HEK293 (cell line): ENCODE data around the gene SGSM2.

Source experiments
- CTCF ChIA-PET: fragments of 350-600 bp; formaldehyde crosslinking; extraction: SDS; loops from one replicate; lab custom pipeline; 2021; ENCODE audit warnings: antibody characterized with exemption; lab: Yijun Ruan, JAX
- POLR2A ChIA-PET: fragments of 300-600 bp; formaldehyde crosslinking; extraction: SDS; loops from one replicate; lab custom pipeline; 2020; ENCODE audit warnings: antibody characterized with exemption, inconsistent platforms; lab: Yijun Ruan, JAX
- H3K27ac ChIP-seq: fragments of 200-500 bp; sonication (Bioruptor generic); 2 replicates; pipeline ENCODE4 v1.5.1; 2014; ENCODE audit warnings: low read depth, low read length, control low read depth, inconsistent platforms; ENCODE audit errors: extremely low read depth
- H3K36me3 ChIP-seq, 2 experiments: fragments of 200-500 bp in 1 of 2; sonication (Bioruptor generic) in 1 of 2; 1 replicate in 1 of 2; 2 replicates in 1 of 2; pipeline ENCODE4 v1.5.1; 2014 to 2017; ENCODE audit warnings: inconsistent platforms in 2 of 2, low read length in 2 of 2; ENCODE audit not compliant: control insufficient read depth in 2 of 2, insufficient read depth in 1 of 2
- H3K4me1 ChIP-seq: fragments of 200-500 bp; sonication (Bioruptor generic); 2 replicates; pipeline ENCODE4 v1.5.1; 2014; ENCODE audit warnings: mild to moderate bottlenecking, low read length, inconsistent platforms; ENCODE audit not compliant: control insufficient read depth, insufficient read depth
- H3K4me3 ChIP-seq: 2 replicates; pipeline ENCODE4 v1.5.1; 2011; ENCODE audit warnings: low read depth, mild to moderate bottlenecking, control low read depth, low read length, moderate library complexity
- H3K9me3 ChIP-seq: fragments of 200-500 bp; sonication (Bioruptor generic); 2 replicates; pipeline ENCODE4 v1.5.1; 2014; ENCODE audit warnings: low read depth, low read length, inconsistent platforms; ENCODE audit not compliant: control insufficient read depth, insufficient read depth
- ELK4 ChIP-seq: IDR thresholded peaks from 2 replicates; pipeline ENCODE4 v1.6.1; 2011; ENCODE audit warnings: mild to moderate bottlenecking, low read depth, low read length, borderline replicate concordance
- HOXD13 ChIP-seq: sonication (generic); formaldehyde crosslinking; IDR thresholded peaks from 2 replicates; pipeline ENCODE4 v1.8.0; 2022; ENCODE audit warnings: missing genetic modification reagents, borderline replicate concordance
- KLF1 ChIP-seq: fragments of 450-650 bp; formaldehyde crosslinking; IDR thresholded peaks from 2 replicates; pipeline ENCODE4 v1.5.1; 2016; ENCODE audit warnings: missing biosample characterization, missing genetic modification characterization
- KLF16 ChIP-seq: fragments of 450-650 bp; formaldehyde crosslinking; IDR thresholded peaks from 2 replicates; pipeline ENCODE4 v1.5.1; 2017; ENCODE audit warnings: missing biosample characterization, missing genetic modification characterization
- KLF7 ChIP-seq: fragments of 450-650 bp; formaldehyde crosslinking; IDR thresholded peaks from 2 replicates; pipeline ENCODE4 v1.5.1; 2016; ENCODE audit warnings: missing biosample characterization, missing genetic modification characterization, borderline replicate concordance
- PRDM1 ChIP-seq: fragments of 450-650 bp; formaldehyde crosslinking; IDR thresholded peaks from 2 replicates; pipeline ENCODE4; 2016; ENCODE audit warnings: missing biosample characterization, missing genetic modification characterization
- SP7 ChIP-seq: fragments of 450-650 bp; formaldehyde crosslinking; IDR thresholded peaks from 2 replicates; pipeline ENCODE4 v1.5.1; 2016; ENCODE audit warnings: missing biosample characterization, missing genetic modification characterization
- ZNF138 ChIP-seq: fragments of 450-650 bp; formaldehyde crosslinking; IDR thresholded peaks from 2 replicates; pipeline ENCODE4 v1.5.1; 2016; ENCODE audit warnings: missing biosample characterization, missing genetic modification characterization, borderline replicate concordance
- ZNF140 ChIP-seq: fragments of 450-650 bp; formaldehyde crosslinking; IDR thresholded peaks from 2 replicates; pipeline ENCODE4 v1.5.1; 2016; ENCODE audit warnings: missing biosample characterization, missing genetic modification characterization
- ZNF26 ChIP-seq: fragments of 450-650 bp; formaldehyde crosslinking; IDR thresholded peaks from 2 replicates; pipeline ENCODE4 v1.5.1; 2016; ENCODE audit warnings: missing biosample characterization, missing genetic modification characterization
- ZNF341 ChIP-seq: fragments of 450-650 bp; formaldehyde crosslinking; IDR thresholded peaks from 2 replicates; pipeline ENCODE4; 2016; ENCODE audit warnings: low read depth, missing biosample characterization, missing genetic modification characterization
- ZNF350 ChIP-seq: fragments of 450-650 bp; formaldehyde crosslinking; IDR thresholded peaks from 2 replicates; pipeline ENCODE4 v1.5.0; 2017; ENCODE audit warnings: missing biosample characterization, mild to moderate bottlenecking, missing genetic modification characterization
- ZNF354C ChIP-seq: fragments of 450-650 bp; formaldehyde crosslinking; IDR thresholded peaks from 2 replicates; pipeline ENCODE4 v1.5.1; 2016; ENCODE audit warnings: missing biosample characterization, missing genetic modification characterization, low read depth, borderline replicate concordance
- ZNF423 ChIP-seq: fragments of 450-650 bp; formaldehyde crosslinking; IDR thresholded peaks from 2 replicates; pipeline ENCODE4 v1.5.1; 2016; ENCODE audit warnings: missing biosample characterization, missing genetic modification characterization
- ZNF501 ChIP-seq: fragments of 450-650 bp; formaldehyde crosslinking; IDR thresholded peaks from 2 replicates; pipeline ENCODE4 v1.5.1; 2016; ENCODE audit warnings: missing biosample characterization, missing genetic modification characterization
- ZNF548 ChIP-seq: fragments of 450-650 bp; formaldehyde crosslinking; IDR thresholded peaks from 2 replicates; pipeline ENCODE4 v1.5.1; 2016; ENCODE audit warnings: missing biosample characterization, missing genetic modification characterization
- ZNF571 ChIP-seq: fragments of 450-650 bp; formaldehyde crosslinking; IDR thresholded peaks from 2 replicates; pipeline ENCODE4 v1.5.0; 2017; ENCODE audit warnings: missing biosample characterization, missing genetic modification characterization
- ZNF596 ChIP-seq: fragments of 450-650 bp; IDR thresholded peaks from 2 replicates; pipeline ENCODE4 v1.5.0; 2018; ENCODE audit warnings: missing biosample characterization, mild to moderate bottlenecking, missing genetic modification characterization, moderate library complexity
- ZNF660 ChIP-seq: fragments of 450-650 bp; IDR thresholded peaks from 2 replicates; pipeline ENCODE4 v1.5.1; 2018; ENCODE audit warnings: missing biosample characterization, mild to moderate bottlenecking, missing genetic modification characterization
- ZNF707 ChIP-seq: fragments of 450-650 bp; formaldehyde crosslinking; IDR thresholded peaks from 2 replicates; pipeline ENCODE4 v1.5.1; 2016; ENCODE audit warnings: missing biosample characterization, missing genetic modification characterization
- ZNF785 ChIP-seq: fragments of 450-650 bp; formaldehyde crosslinking; IDR thresholded peaks from 2 replicates; pipeline ENCODE4 v1.5.1; 2016; ENCODE audit warnings: missing biosample characterization, missing genetic modification characterization
- ZSCAN16 ChIP-seq: fragments of 450-650 bp; formaldehyde crosslinking; IDR thresholded peaks from 2 replicates; pipeline ENCODE4 v1.5.1; 2016; ENCODE audit warnings: missing biosample characterization, missing genetic modification characterization
- TF ChIP-seq, protein P1 (sequence below): fragments of 450-650 bp; formaldehyde crosslinking; IDR thresholded peaks from 2 replicates; pipeline ENCODE4 v1.5.1; 2016; ENCODE audit warnings: missing biosample characterization, missing genetic modification characterization
- TF ChIP-seq, protein P2 (sequence below): fragments of 450-650 bp; formaldehyde crosslinking; IDR thresholded peaks from 2 replicates; pipeline ENCODE4 v1.5.1; 2016; ENCODE audit warnings: missing biosample characterization, missing genetic modification characterization
- TF ChIP-seq, protein P3 (sequence below): fragments of 450-650 bp; formaldehyde crosslinking; IDR thresholded peaks from 2 replicates; pipeline ENCODE4 v1.5.1; 2016; ENCODE audit warnings: missing biosample characterization, missing genetic modification characterization
- TF ChIP-seq, protein P4 (sequence below): fragments of 450-650 bp; IDR thresholded peaks from 2 replicates; pipeline ENCODE4 v1.5.1; 2018; ENCODE audit warnings: missing biosample characterization, missing genetic modification characterization

The SGSM2 gene

GRCh38 chr17:2319051-2319450 lies 18.2 kb upstream of the SGSM2 start:
- ChIA-PET POLR2A (interaction anchor here (0.6 to 2.0 kb wide), 3 partner anchors 10 to 30 kb away, joined by 3 to 7 read pairs (median 5); partner anchors contain the start of genes SMG6 and SRR), CTCF (interaction anchor here (0.6 to 1.5 kb wide), 3 partner anchors 13 to 35 kb away, joined by 3 to 4 read pairs (median 3); partner anchors contain the start of gene TSR1)
- Histone ChIP-seq H3K9me3 (no peaks in the 10 kb centered on the region), H3K36me3 (peaks cover 49% of the 10 kb centered on the region in 2 experiments), H3K4me1 (0 out of 2 replicates have a peak, but pooled peaks cover 3% of the 10 kb centered on the region), H3K4me3 (no peak overlapping the region), H3K27ac (no peak overlapping the region)
- TF ChIP-seq, protein P1, sequence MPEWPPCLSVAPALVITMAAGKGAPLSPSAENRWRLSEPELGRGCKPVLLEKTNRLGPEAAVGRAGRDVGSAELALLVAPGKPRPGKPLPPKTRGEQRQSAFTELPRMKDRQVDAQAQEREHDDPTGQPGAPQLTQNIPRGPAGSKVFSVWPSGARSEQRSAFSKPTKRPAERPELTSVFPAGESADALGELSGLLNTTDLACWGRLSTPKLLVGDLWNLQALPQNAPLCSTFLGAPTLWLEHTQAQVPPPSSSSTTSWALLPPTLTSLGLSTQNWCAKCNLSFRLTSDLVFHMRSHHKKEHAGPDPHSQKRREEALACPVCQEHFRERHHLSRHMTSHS = no peak
- no peak for TF ChIP-seq ZNF138
- no peak for TF ChIP-seq KLF1 (tag by site-specific recombination)
- TF ChIP-seq KLF7 = no peak
- no peak for TF ChIP-seq ZNF354C (tag by site-specific recombination)
- no peak for TF ChIP-seq KLF16 (tag by site-specific recombination)
- no peak for TF ChIP-seq PRDM1 (tag by site-specific recombination)
- TF ChIP-seq, protein P2, sequence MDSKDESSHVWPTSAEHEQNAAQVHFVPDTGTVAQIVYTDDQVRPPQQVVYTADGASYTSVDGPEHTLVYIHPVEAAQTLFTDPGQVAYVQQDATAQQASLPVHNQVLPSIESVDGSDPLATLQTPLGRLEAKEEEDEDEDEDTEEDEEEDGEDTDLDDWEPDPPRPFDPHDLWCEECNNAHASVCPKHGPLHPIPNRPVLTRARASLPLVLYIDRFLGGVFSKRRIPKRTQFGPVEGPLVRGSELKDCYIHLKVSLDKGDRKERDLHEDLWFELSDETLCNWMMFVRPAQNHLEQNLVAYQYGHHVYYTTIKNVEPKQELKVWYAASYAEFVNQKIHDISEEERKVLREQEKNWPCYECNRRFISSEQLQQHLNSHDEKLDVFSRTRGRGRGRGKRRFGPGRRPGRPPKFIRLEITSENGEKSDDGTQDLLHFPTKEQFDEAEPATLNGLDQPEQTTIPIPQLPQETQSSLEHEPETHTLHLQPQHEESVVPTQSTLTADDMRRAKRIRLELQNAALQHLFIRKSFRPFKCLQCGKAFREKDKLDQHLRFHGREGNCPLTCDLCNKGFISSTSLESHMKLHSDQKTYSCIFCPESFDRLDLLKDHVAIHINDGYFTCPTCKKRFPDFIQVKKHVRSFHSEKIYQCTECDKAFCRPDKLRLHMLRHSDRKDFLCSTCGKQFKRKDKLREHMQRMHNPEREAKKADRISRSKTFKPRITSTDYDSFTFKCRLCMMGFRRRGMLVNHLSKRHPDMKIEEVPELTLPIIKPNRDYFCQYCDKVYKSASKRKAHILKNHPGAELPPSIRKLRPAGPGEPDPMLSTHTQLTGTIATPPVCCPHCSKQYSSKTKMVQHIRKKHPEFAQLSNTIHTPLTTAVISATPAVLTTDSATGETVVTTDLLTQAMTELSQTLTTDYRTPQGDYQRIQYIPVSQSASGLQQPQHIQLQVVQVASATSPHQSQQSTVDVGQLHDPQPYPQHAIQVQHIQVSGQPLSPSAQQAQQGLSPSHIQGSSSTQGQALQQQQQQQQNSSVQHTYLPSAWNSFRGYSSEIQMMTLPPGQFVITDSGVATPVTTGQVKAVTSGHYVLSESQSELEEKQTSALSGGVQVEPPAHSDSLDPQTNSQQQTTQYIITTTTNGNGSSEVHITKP (tag by site-specific recombination) = no peak
- TF ChIP-seq ZNF26 = no peak
- no peak for TF ChIP-seq ELK4
- no peak for TF ChIP-seq SP7 (tag by site-specific recombination)
- no peak for TF ChIP-seq ZNF707 (tag by site-specific recombination)
- TF ChIP-seq HOXD13 (CRISPR knock-in tag) = no peak
- TF ChIP-seq ZNF785 = no peak
- TF ChIP-seq ZNF571 = no peak
- TF ChIP-seq ZNF501 (tag by site-specific recombination) = no peak
- no peak for TF ChIP-seq ZNF350 (tag by site-specific recombination)

DNA sequence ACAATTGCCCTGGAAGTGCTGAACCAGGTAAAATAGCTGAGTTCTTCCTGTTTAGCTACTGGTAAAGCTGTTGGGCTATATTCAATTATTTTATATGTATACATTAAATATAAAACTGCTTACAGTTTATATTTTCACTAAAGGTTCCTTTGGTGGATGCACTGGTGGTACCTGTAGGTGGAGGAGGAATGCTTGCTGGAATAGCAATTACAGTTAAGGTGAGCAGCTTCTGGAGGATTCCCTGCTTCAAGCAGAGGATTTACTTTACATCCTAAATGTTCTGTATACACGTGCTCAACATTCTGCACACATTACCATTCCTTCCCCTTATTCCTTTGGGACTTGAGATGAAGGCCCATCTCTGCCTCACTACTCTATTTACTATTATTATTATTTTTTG lies 15.9 kb upstream of the SGSM2 start:
- Histone ChIP-seq H3K9me3 (no peaks in the 10 kb centered on the region), H3K4me1 (0 out of 2 replicates have a peak, but pooled peaks cover 3% of the 10 kb centered on the region), H3K4me3 (no peak overlapping the region), H3K36me3 (peaks cover 72% of the 10 kb centered on the region in 2 experiments), H3K27ac (no peak overlapping the region)
- ChIA-PET POLR2A (interaction anchor here (2.4 to 3.0 kb wide), 2 partner anchors 15 to 18 kb away, joined by 13 to 17 read pairs; partner anchors contain the start of genes SGSM2, SMG6, SRR and TSR1), CTCF (interaction anchor here (0.8 kb wide), 1 partner anchor 31 kb away, joined by 3 read pairs; no protein-coding TSS in a partner anchor)
- TF ChIP-seq ZNF548 (no peak), ZNF423 (tag by site-specific recombination) (no peak), ZNF354C (tag by site-specific recombination) (no peak), ZNF341 (tag by site-specific recombination) (no peak), ZNF140 (no peak), ZSCAN16 (tag by site-specific recombination) (no peak), ZNF660 (no peak), ZNF596 (tag by site-specific recombination) (no peak)
- TF ChIP-seq, protein P3, sequence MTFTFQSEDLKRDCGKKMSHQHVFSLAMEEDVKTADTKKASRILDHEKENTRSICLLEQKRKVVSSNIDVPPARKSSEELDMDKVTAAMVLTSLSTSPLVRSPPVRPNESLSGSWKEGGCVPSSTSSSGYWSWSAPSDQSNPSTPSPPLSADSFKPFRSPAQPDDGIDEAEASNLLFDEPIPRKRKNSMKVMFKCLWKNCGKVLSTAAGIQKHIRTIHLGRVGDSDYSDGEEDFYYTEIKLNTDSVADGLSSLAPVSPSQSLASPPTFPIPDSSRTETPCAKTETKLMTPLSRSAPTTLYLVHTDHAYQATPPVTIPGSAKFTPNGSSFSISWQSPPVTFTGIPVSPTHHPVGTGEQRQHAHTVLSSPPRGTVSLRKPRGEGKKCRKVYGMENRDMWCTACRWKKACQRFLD (tag by site-specific recombination) = no peak
- TF ChIP-seq, protein P4, sequence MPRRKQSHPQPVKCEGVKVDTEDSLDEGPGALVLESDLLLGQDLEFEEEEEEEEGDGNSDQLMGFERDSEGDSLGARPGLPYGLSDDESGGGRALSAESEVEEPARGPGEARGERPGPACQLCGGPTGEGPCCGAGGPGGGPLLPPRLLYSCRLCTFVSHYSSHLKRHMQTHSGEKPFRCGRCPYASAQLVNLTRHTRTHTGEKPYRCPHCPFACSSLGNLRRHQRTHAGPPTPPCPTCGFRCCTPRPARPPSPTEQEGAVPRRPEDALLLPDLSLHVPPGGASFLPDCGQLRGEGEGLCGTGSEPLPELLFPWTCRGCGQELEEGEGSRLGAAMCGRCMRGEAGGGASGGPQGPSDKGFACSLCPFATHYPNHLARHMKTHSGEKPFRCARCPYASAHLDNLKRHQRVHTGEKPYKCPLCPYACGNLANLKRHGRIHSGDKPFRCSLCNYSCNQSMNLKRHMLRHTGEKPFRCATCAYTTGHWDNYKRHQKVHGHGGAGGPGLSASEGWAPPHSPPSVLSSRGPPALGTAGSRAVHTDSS (tag by site-specific recombination) = no peak
